HCT116 (cell line): ENCODE data around the gene POLR2H.

ENCODE experiments used
- ATF3 ChIP-seq: IDR thresholded peaks from 2 replicates; pipeline ENCODE4 v1.6.1; 2012
- CBX3 ChIP-seq: IDR thresholded peaks from 2 replicates; pipeline ENCODE4 v1.6.1; 2012; ENCODE audit warnings: low read depth
- CTCF ChIP-seq, 3 experiments: fragments of 200-600 bp in 1 of 3; sonication (generic) in 1 of 3; IDR thresholded peaks in 2 of 3; conservative IDR thresholded peaks in 1 of 3; 2 replicates each; pipeline ENCODE4 v1.5.1; 2012 to 2017; ENCODE audit warnings: low read depth in 2 of 3, low read length in 2 of 3, antibody characterized with exemption in 1 of 3, borderline replicate concordance in 1 of 3, control low read depth in 1 of 3, mild to moderate bottlenecking in 1 of 3, mixed read lengths in 1 of 3, mixed run types in 1 of 3, moderate library complexity in 1 of 3; ENCODE audit not compliant: insufficient read depth in 1 of 3
- EZH2 ChIP-seq: fragments of 200-600 bp; sonication (generic); IDR thresholded peaks from 2 replicates; pipeline ENCODE4 v1.6.1; 2017; ENCODE audit warnings: antibody characterized with exemption, mixed run types
- FOSL1 ChIP-seq: IDR thresholded peaks from 2 replicates; pipeline ENCODE4 v1.6.1; 2012; ENCODE audit warnings: low read depth
- MAX ChIP-seq: IDR thresholded peaks from 2 replicates; pipeline ENCODE4 v1.6.1; 2012
- POLR2A ChIP-seq: IDR thresholded peaks from 2 replicates; pipeline ENCODE4 v1.7.0; 2011; ENCODE audit warnings: borderline replicate concordance; ENCODE audit not compliant: insufficient read depth, insufficient read length; ENCODE audit errors: extremely low read depth
- POLR2AphosphoS5 ChIP-seq: IDR thresholded peaks from 2 replicates; pipeline ENCODE4 v1.6.1; 2011; ENCODE audit warnings: mild to moderate bottlenecking, low read depth, low read length, moderate library complexity
- RAD21 ChIP-seq: IDR thresholded peaks from 2 replicates; pipeline ENCODE4 v1.6.1; 2012; ENCODE audit warnings: low read depth, mild to moderate bottlenecking
- REST ChIP-seq: IDR thresholded peaks from 2 replicates; pipeline ENCODE4 v1.6.1; 2012; ENCODE audit warnings: low read depth
- SIN3A ChIP-seq: IDR thresholded peaks from 2 replicates; pipeline ENCODE4 v1.6.1; 2012; ENCODE audit warnings: low read depth
- YY1 ChIP-seq: IDR thresholded peaks from 2 replicates; pipeline ENCODE4 v1.6.1; 2011; ENCODE audit warnings: low read length, low read depth, moderate library complexity, mild to moderate bottlenecking; ENCODE audit not compliant: insufficient replicate concordance; ENCODE audit errors: extremely low read depth
- ZNF274 ChIP-seq: fragments of 200-500 bp; sonication (Bioruptor generic); IDR thresholded peaks from 2 replicates; pipeline ENCODE4 v1.6.1; 2014; ENCODE audit warnings: mild to moderate bottlenecking, low read depth, low read length, inconsistent platforms

- TF ChIP-seq CTCF (IDR thresholded peaks at IDR 0.05 in 2 of 3, conservative IDR thresholded peaks at IDR 0.05 in 1 of 3; ENCODE audit: borderline replicate concordance in 1 of 3, insufficient read depth in 1 of 3, low read depth in 2 of 3, low read length in 2 of 3) (no peak), POLR2AphosphoS5 (no peak), CBX3 (no peak), FOSL1 (no peak), EZH2 (no peak), RAD21 (no peak), MAX (no peak), POLR2A (no peak), SIN3A (no peak), YY1 (no peak), ATF3 (no peak), REST (no peak), ZNF274 (no peak)
Measured at GRCh38 chr3:184368586-184369183, 7.2 kb downstream of the POLR2H start.
